IMR-90 (cell line): ENCODE data around the gene COA4. TPM values are rescaled to one million over a fixed set of nuclear protein-coding genes. Genes with fewer than 3 reads are reported as not detected.

Source experiments
- ATAC-seq: fragments of 200-7000 bp; cut with Tn5 transposase; 2 replicates; pipeline ENCODE4 v1.9.1; 2020; ENCODE audit warnings: low read depth, mild to moderate bottlenecking, moderate library complexity
- BruUV-seq: library from RNA; stranded (reverse); fragments of 400-500 nt; replicated peaks from 2 replicates; lab custom pipeline; 2021; lab: Mats Ljungman, UMichigan
- CTCF ChIA-PET: fragments of 300-600 bp; formaldehyde crosslinking; extraction: SDS; loops from one replicate; lab custom pipeline; 2021; ENCODE audit warnings: antibody characterized with exemption; lab: Yijun Ruan, JAX
- POLR2A ChIA-PET: fragments of 300-600 bp; sonication (Branson Sonifier 250); formaldehyde crosslinking; loops from one replicate; lab custom pipeline; 2022; ENCODE audit warnings: antibody characterized with exemption; ENCODE audit not compliant: unreplicated experiment; lab: Charles Lee
- DNase-seq: peaks from one replicate; pipeline ENCODE4 v3.0.0; 2013
- H2AFZ ChIP-seq: replicated peaks from 2 replicates; pipeline ENCODE3; 2013; ENCODE audit warnings: low read length, mild to moderate bottlenecking; ENCODE audit not compliant: poor library complexity
- H2AK5ac ChIP-seq: 2 replicates; pipeline ENCODE4 v1.6.1; 2013; ENCODE audit warnings: low read depth, low read length, inconsistent platforms
- H2AK9ac ChIP-seq: replicated peaks from 2 replicates; pipeline ENCODE3; 2013; ENCODE audit warnings: mild to moderate bottlenecking, low read depth, low read length, moderate library complexity; ENCODE audit not compliant: poor library complexity
- H2BK120ac ChIP-seq: 2 replicates; pipeline ENCODE4 v1.6.1; 2013; ENCODE audit warnings: low read depth, low read length, inconsistent platforms
- H2BK15ac ChIP-seq: 3 replicates; pipeline ENCODE4 v1.6.1; 2013; ENCODE audit warnings: low read depth, low read length, inconsistent platforms
- H2BK20ac ChIP-seq: 2 replicates; pipeline ENCODE4 v1.6.1; 2013; ENCODE audit warnings: low read depth, mild to moderate bottlenecking, inconsistent platforms, low read length, moderate library complexity
- H2BK5ac ChIP-seq: 2 replicates; pipeline ENCODE4 v1.6.1; 2013; ENCODE audit warnings: mild to moderate bottlenecking, low read depth, low read length, inconsistent platforms; ENCODE audit not compliant: poor library complexity, severe bottlenecking
- H3K14ac ChIP-seq: replicated peaks from 2 replicates; pipeline ENCODE4 v1.6.1; 2013; ENCODE audit warnings: low read depth, low read length, inconsistent platforms
- H3K18ac ChIP-seq: 2 replicates; pipeline ENCODE4 v1.6.1; 2013; ENCODE audit warnings: low read depth, low read length, control low read depth
- H3K23ac ChIP-seq: 2 replicates; pipeline ENCODE4 v1.6.1; 2013; ENCODE audit warnings: low read depth, low read length, inconsistent platforms
- H3K27ac ChIP-seq: 2 replicates; pipeline ENCODE4 v1.5.1; 2013; ENCODE audit warnings: mild to moderate bottlenecking, control low read depth, low read length; ENCODE audit not compliant: insufficient read depth
- H3K27me3 ChIP-seq: 2 replicates; pipeline ENCODE4 v1.6.1; 2013; ENCODE audit warnings: low read length; ENCODE audit not compliant: control insufficient read depth, insufficient read depth
- H3K36me3 ChIP-seq: 2 replicates; pipeline ENCODE4 v1.6.1; 2013; ENCODE audit warnings: low read length, mixed read lengths; ENCODE audit not compliant: control insufficient read depth, insufficient read depth
- H3K4ac ChIP-seq: 2 replicates; pipeline ENCODE4 v1.6.1; 2013; ENCODE audit warnings: low read depth, low read length, inconsistent platforms
- H3K4me1 ChIP-seq: 2 replicates; pipeline ENCODE4 v1.6.1; 2013; ENCODE audit warnings: low read length, mixed read lengths; ENCODE audit not compliant: control insufficient read depth, insufficient read depth
- H3K4me2 ChIP-seq: 2 replicates; pipeline ENCODE4 v1.6.1; 2013; ENCODE audit warnings: low read depth, mild to moderate bottlenecking, control low read depth, low read length, moderate library complexity
- H3K4me3 ChIP-seq: 2 replicates; pipeline ENCODE4 v1.5.1; 2013; ENCODE audit warnings: low read depth, mild to moderate bottlenecking, control low read depth, low read length, moderate library complexity; ENCODE audit not compliant: insufficient read depth
- H3K56ac ChIP-seq: 2 replicates; pipeline ENCODE4 v1.6.1; 2013; ENCODE audit warnings: low read length, inconsistent platforms; ENCODE audit not compliant: insufficient read depth; ENCODE audit errors: extremely low read depth
- H3K79me1 ChIP-seq, 2 experiments: 2 replicates each; pipeline ENCODE4 v1.6.1; 2013; ENCODE audit warnings: low read length in 2 of 2, inconsistent platforms in 1 of 2, low read depth in 1 of 2
- H3K9ac ChIP-seq: 2 replicates; pipeline ENCODE4 v1.6.1; 2013; ENCODE audit warnings: low read depth, low read length, control low read depth
- H3K9me1 ChIP-seq: 2 replicates; pipeline ENCODE4 v1.6.1; 2013; ENCODE audit warnings: low read length, inconsistent platforms; ENCODE audit not compliant: insufficient read depth
- H3K9me3 ChIP-seq: 2 replicates; pipeline ENCODE4 v1.6.1; 2013; ENCODE audit warnings: low read length; ENCODE audit not compliant: control insufficient read depth, insufficient read depth
- H4K20me1 ChIP-seq: 2 replicates; pipeline ENCODE4 v1.6.1; 2013; ENCODE audit warnings: low read length, inconsistent platforms; ENCODE audit not compliant: insufficient read depth
- H4K5ac ChIP-seq: 2 replicates; pipeline ENCODE4 v1.6.1; 2013; ENCODE audit warnings: mild to moderate bottlenecking, low read depth, low read length, control low read depth
- H4K8ac ChIP-seq, 2 experiments: 2 replicates each; pipeline ENCODE4 v1.6.1; 2013; ENCODE audit warnings: low read depth in 2 of 2, low read length in 2 of 2, control low read depth in 1 of 2, inconsistent platforms in 1 of 2
- H4K91ac ChIP-seq: 2 replicates; pipeline ENCODE4 v1.6.1; 2013; ENCODE audit warnings: low read depth, low read length, inconsistent platforms; ENCODE audit not compliant: insufficient read depth
- BHLHE40 ChIP-seq: fragments of 150-350 bp; IDR thresholded peaks from 2 replicates; pipeline ENCODE4 v1.6.1; 2016; ENCODE audit warnings: mild to moderate bottlenecking, low read depth, low read length
- CEBPB ChIP-seq: IDR thresholded peaks from 2 replicates; pipeline ENCODE4 v1.6.1; 2012; ENCODE audit warnings: low read depth, low read length, improper control_type of control experiment
- CHD1 ChIP-seq: IDR thresholded peaks from 2 replicates; pipeline ENCODE4 v1.6.1; 2012; ENCODE audit warnings: low read depth, low read length, improper control_type of control experiment
- CTCF ChIP-seq: conservative IDR thresholded peaks from 2 replicates; pipeline ENCODE4 v1.5.1; 2012; ENCODE audit warnings: mild to moderate bottlenecking, low read depth, low read length, improper control_type of control experiment
- FOS ChIP-seq: fragments of 150-350 bp; IDR thresholded peaks from 2 replicates; pipeline ENCODE4 v1.6.1; 2016; ENCODE audit warnings: low read depth, low read length
- MAFK ChIP-seq: IDR thresholded peaks from 2 replicates; pipeline ENCODE4 v1.6.1; 2012; ENCODE audit warnings: low read depth, low read length, improper control_type of control experiment
- MAZ ChIP-seq: IDR thresholded peaks from 2 replicates; pipeline ENCODE4 v1.6.1; 2012; ENCODE audit warnings: low read depth, mild to moderate bottlenecking, low read length, improper control_type of control experiment, moderate library complexity, borderline replicate concordance
- MXI1 ChIP-seq: IDR thresholded peaks from 2 replicates; pipeline ENCODE4 v1.6.1; 2012; ENCODE audit warnings: low read depth, mild to moderate bottlenecking, low read length, moderate library complexity, borderline replicate concordance
- RAD21 ChIP-seq: IDR thresholded peaks from 2 replicates; pipeline ENCODE4 v1.6.1; 2012; ENCODE audit warnings: low read length, improper control_type of control experiment
- RCOR1 ChIP-seq: IDR thresholded peaks from 2 replicates; pipeline ENCODE4 v1.6.1; 2012; ENCODE audit warnings: mild to moderate bottlenecking, low read length, improper control_type of control experiment; ENCODE audit not compliant: insufficient replicate concordance
- RFX5 ChIP-seq: IDR thresholded peaks from 2 replicates; pipeline ENCODE4 v1.8.0; 2012; ENCODE audit warnings: low read depth, mild to moderate bottlenecking, low read length, moderate library complexity
- SMC3 ChIP-seq: fragments of 150-350 bp; IDR thresholded peaks from 2 replicates; pipeline ENCODE4 v1.6.1; 2016; ENCODE audit warnings: low read depth, mild to moderate bottlenecking, antibody characterized with exemption, low read length, moderate library complexity
- WGBS, 2 experiments: methylation state at CpG; one replicate each; pipeline versions ENCODE4 v1.1.5 to v1.1.7; 2013; ENCODE audit warnings: missing lambda C conversion rate in 2 of 2; ENCODE audit not compliant: insufficient read length in 1 of 2; ENCODE audit errors: extremely low coverage in 2 of 2; 5-methylcytosine and 5-hydroxymethylcytosine counted together
- dilution Hi-C: fragments of 300-500 bp; cut with HindIII; formaldehyde crosslinking; loops from one replicate; pipeline ENCODE4 v1.14.3; 2018; ENCODE audit warnings: low sequenced_read_pairs; ENCODE audit not compliant: unreplicated experiment
- in situ Hi-C: fragments of 300-500 bp; cut with MboI; formaldehyde crosslinking; loops from 3 replicates; pipeline ENCODE4 v1.14.3; 2019; ENCODE audit warnings: low sequenced_read_pairs, inconsistent platforms, mixed read lengths
- intact Hi-C: fragments of 100-400 bp; cut with micrococcal nuclease; formaldehyde crosslinking; loops from 2 replicates; pipeline ENCODE4 v1.10.0; 2022
- polyA plus RNA-seq, 3 experiments: library from polyadenylated mRNA; depleted of rRNA; stranded (reverse); fragments of >200 nt; gene quantifications; 2 replicates each; pipeline ENCODE4 v1.2.3, GENCODE V29; 2012; ENCODE audit warnings: low replicate concordance in 1 of 3
- total RNA-seq: library from RNA; depleted of rRNA; stranded (reverse); fragments of >200 nt; gene quantifications from 2 replicates; pipeline ENCODE4 v1.2.3, GENCODE V29; 2012
- TF ChIP-seq, protein P1 (sequence below): fragments of 150-350 bp; IDR thresholded peaks from 2 replicates; pipeline ENCODE4 v1.6.1; 2016; ENCODE audit warnings: low read depth, mild to moderate bottlenecking, low read length, moderate library complexity, borderline replicate concordance
- TF ChIP-seq, protein P2 (sequence below): fragments of 150-350 bp; IDR thresholded peaks from 2 replicates; pipeline ENCODE4 v1.6.1; 2017; ENCODE audit warnings: mild to moderate bottlenecking, antibody characterized with exemption, low read length, low read depth

Gene COA4
- total and polyA plus RNA-seq, 2 of the 4 experiments (the other 2 are of a cell fraction): 78.0 to 97.4 TPM

- Histone ChIP-seq H2BK20ac (no peak overlapping the region), H3K4ac (no peak overlapping the region), H3K27ac (no peak overlapping the region), H3K79me1 (0 out of 4 replicates have a peak, but pooled peaks cover 0 to 2% of the 10 kb centered on the region in 2 experiments), H2BK5ac (no peak overlapping the region), H2AK5ac (no peak overlapping the region), H3K27me3 (no peaks in the 10 kb centered on the region), H4K91ac (no peak overlapping the region), H3K36me3 (peaks cover 40% of the 10 kb centered on the region), H3K9me1 (no peaks in the 10 kb centered on the region), H3K18ac (no peak overlapping the region), H2AFZ (no peak overlapping the region), H4K5ac (no peak overlapping the region), H3K23ac (no peak overlapping the region), H4K20me1 (no peaks in the 10 kb centered on the region), H2AK9ac (no peak overlapping the region), H3K9me3 (no peaks in the 10 kb centered on the region), H4K8ac (no peak overlapping the region), H2BK15ac (no peak overlapping the region), H3K9ac (no peak overlapping the region), H3K4me1 (no peaks in the 10 kb centered on the region), H3K4me3 (no peak overlapping the region), H3K4me2 (no peak overlapping the region), H3K14ac (no peak overlapping the region), H2BK120ac (no peak overlapping the region), H3K56ac (no peak overlapping the region)
- dilution Hi-C loops: no loop called here
- no TSS peak for BruUV-seq
- DNase-seq (peak; percentile 53), ATAC-seq (no peak)
- intact Hi-C loops: no loop called here
- in situ Hi-C loops: no loop called here
- CTCF ChIA-PET: interaction anchor here (0.6 kb wide), 1 partner anchor 39 kb away, joined by 3 read pairs; no protein-coding TSS in a partner anchor
- WGBS, 2 experiments: no CpG with 5 or more reads among the region's 1 CpG
- POLR2A ChIA-PET: no interaction called here
- TF ChIP-seq, protein P1, sequence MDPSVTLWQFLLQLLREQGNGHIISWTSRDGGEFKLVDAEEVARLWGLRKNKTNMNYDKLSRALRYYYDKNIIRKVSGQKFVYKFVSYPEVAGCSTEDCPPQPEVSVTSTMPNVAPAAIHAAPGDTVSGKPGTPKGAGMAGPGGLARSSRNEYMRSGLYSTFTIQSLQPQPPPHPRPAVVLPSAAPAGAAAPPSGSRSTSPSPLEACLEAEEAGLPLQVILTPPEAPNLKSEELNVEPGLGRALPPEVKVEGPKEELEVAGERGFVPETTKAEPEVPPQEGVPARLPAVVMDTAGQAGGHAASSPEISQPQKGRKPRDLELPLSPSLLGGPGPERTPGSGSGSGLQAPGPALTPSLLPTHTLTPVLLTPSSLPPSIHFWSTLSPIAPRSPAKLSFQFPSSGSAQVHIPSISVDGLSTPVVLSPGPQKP: no peak
- TF ChIP-seq, protein P2, sequence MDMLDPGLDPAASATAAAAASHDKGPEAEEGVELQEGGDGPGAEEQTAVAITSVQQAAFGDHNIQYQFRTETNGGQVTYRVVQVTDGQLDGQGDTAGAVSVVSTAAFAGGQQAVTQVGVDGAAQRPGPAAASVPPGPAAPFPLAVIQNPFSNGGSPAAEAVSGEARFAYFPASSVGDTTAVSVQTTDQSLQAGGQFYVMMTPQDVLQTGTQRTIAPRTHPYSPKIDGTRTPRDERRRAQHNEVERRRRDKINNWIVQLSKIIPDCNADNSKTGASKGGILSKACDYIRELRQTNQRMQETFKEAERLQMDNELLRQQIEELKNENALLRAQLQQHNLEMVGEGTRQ: no peak
- TF ChIP-seq MAFK (no peak), RFX5 (no peak), CEBPB (no peak), BHLHE40 (no peak), MXI1 (no peak), RCOR1 (no peak), CTCF (no peak), SMC3 (no peak), MAZ (no peak), RAD21 (no peak), CHD1 (no peak), FOS (no peak)
These were observed 39.8 kb upstream of the COA4 start for GRCh38 chr11:73916435-73916834.
